HEK293 (cell line): Measurements from ENCODE around the gene ZSWIM4.

ENCODE experiments used
- CTCF ChIA-PET: fragments of 350-600 bp; formaldehyde crosslinking; extraction: SDS; loops from one replicate; lab custom pipeline; 2021; ENCODE audit warnings: antibody characterized with exemption; lab: Yijun Ruan, JAX
- POLR2A ChIA-PET: fragments of 300-600 bp; formaldehyde crosslinking; extraction: SDS; loops from one replicate; lab custom pipeline; 2020; ENCODE audit warnings: antibody characterized with exemption, inconsistent platforms; lab: Yijun Ruan, JAX
- H3K27ac ChIP-seq: fragments of 200-500 bp; sonication (Bioruptor generic); 2 replicates; pipeline ENCODE4 v1.5.1; 2014; ENCODE audit warnings: low read depth, low read length, control low read depth, inconsistent platforms; ENCODE audit errors: extremely low read depth
- H3K36me3 ChIP-seq, 2 experiments: fragments of 200-500 bp in 1 of 2; sonication (Bioruptor generic) in 1 of 2; 1 replicate in 1 of 2; 2 replicates in 1 of 2; pipeline ENCODE4 v1.5.1; 2014 to 2017; ENCODE audit warnings: inconsistent platforms in 2 of 2, low read length in 2 of 2; ENCODE audit not compliant: control insufficient read depth in 2 of 2, insufficient read depth in 1 of 2
- H3K4me1 ChIP-seq: fragments of 200-500 bp; sonication (Bioruptor generic); 2 replicates; pipeline ENCODE4 v1.5.1; 2014; ENCODE audit warnings: mild to moderate bottlenecking, low read length, inconsistent platforms; ENCODE audit not compliant: control insufficient read depth, insufficient read depth
- H3K4me3 ChIP-seq: 2 replicates; pipeline ENCODE4 v1.5.1; 2011; ENCODE audit warnings: low read depth, mild to moderate bottlenecking, control low read depth, low read length, moderate library complexity
- H3K9me3 ChIP-seq: fragments of 200-500 bp; sonication (Bioruptor generic); 2 replicates; pipeline ENCODE4 v1.5.1; 2014; ENCODE audit warnings: low read depth, low read length, inconsistent platforms; ENCODE audit not compliant: control insufficient read depth, insufficient read depth
- EGR2 ChIP-seq: fragments of 450-650 bp; formaldehyde crosslinking; IDR thresholded peaks from 2 replicates; pipeline ENCODE4 v1.5.1; 2016; ENCODE audit warnings: low read depth, missing biosample characterization, missing genetic modification characterization
- GLI4 ChIP-seq: fragments of 450-650 bp; formaldehyde crosslinking; IDR thresholded peaks from 2 replicates; pipeline ENCODE4 v1.5.1; 2016; ENCODE audit warnings: missing biosample characterization, missing genetic modification characterization
- GLIS2 ChIP-seq: fragments of 450-650 bp; formaldehyde crosslinking; IDR thresholded peaks from 2 replicates; pipeline ENCODE4 v1.5.1; 2016; ENCODE audit warnings: missing biosample characterization, missing genetic modification characterization
- HOXA7 ChIP-seq: sonication (generic); formaldehyde crosslinking; IDR thresholded peaks from 2 replicates; pipeline ENCODE4 v1.8.1; 2022; ENCODE audit warnings: missing genetic modification reagents, borderline replicate concordance
- INSM2 ChIP-seq: fragments of 450-650 bp; formaldehyde crosslinking; IDR thresholded peaks from 2 replicates; pipeline ENCODE4 v1.5.1; 2016; ENCODE audit warnings: missing biosample characterization, missing genetic modification characterization
- KLF1 ChIP-seq: fragments of 450-650 bp; formaldehyde crosslinking; IDR thresholded peaks from 2 replicates; pipeline ENCODE4 v1.5.1; 2016; ENCODE audit warnings: missing biosample characterization, missing genetic modification characterization
- KLF17 ChIP-seq: fragments of 450-650 bp; formaldehyde crosslinking; IDR thresholded peaks from 2 replicates; pipeline ENCODE4 v1.5.1; 2016; ENCODE audit warnings: missing biosample characterization, missing genetic modification characterization
- KLF9 ChIP-seq: fragments of 450-650 bp; formaldehyde crosslinking; IDR thresholded peaks from 2 replicates; pipeline ENCODE4 v1.5.1; 2016; ENCODE audit warnings: missing biosample characterization, missing genetic modification characterization, low read depth
- PRDM1 ChIP-seq: fragments of 450-650 bp; formaldehyde crosslinking; IDR thresholded peaks from 2 replicates; pipeline ENCODE4; 2016; ENCODE audit warnings: missing biosample characterization, missing genetic modification characterization
- SP7 ChIP-seq: fragments of 450-650 bp; formaldehyde crosslinking; IDR thresholded peaks from 2 replicates; pipeline ENCODE4 v1.5.1; 2016; ENCODE audit warnings: missing biosample characterization, missing genetic modification characterization
- ZBTB11 ChIP-seq: fragments of 450-650 bp; formaldehyde crosslinking; conservative IDR thresholded peaks from 2 replicates; pipeline ENCODE4 v1.5.1; 2016; ENCODE audit warnings: low read depth, missing biosample characterization, missing genetic modification characterization
- ZBTB26 ChIP-seq: fragments of 450-650 bp; formaldehyde crosslinking; optimal IDR thresholded peaks from 2 replicates; pipeline ENCODE3; 2016; ENCODE audit warnings: missing biosample characterization, mild to moderate bottlenecking, missing genetic modification characterization
- ZBTB8A ChIP-seq: fragments of 450-650 bp; formaldehyde crosslinking; IDR thresholded peaks from 2 replicates; pipeline ENCODE4 v1.5.1; 2016; ENCODE audit warnings: missing biosample characterization, missing genetic modification characterization
- ZEB2 ChIP-seq: fragments of 450-650 bp; formaldehyde crosslinking; IDR thresholded peaks from 2 replicates; pipeline ENCODE4 v1.5.1; 2016; ENCODE audit warnings: missing biosample characterization, missing genetic modification characterization
- ZFHX2 ChIP-seq: fragments of 450-650 bp; formaldehyde crosslinking; conservative IDR thresholded peaks from 2 replicates; pipeline ENCODE4 v1.5.1; 2016; ENCODE audit warnings: missing biosample characterization, missing genetic modification characterization
- ZNF146 ChIP-seq: fragments of 450-650 bp; formaldehyde crosslinking; IDR thresholded peaks from 2 replicates; pipeline ENCODE4 v1.5.1; 2016; ENCODE audit warnings: missing biosample characterization, missing genetic modification characterization
- ZNF174 ChIP-seq: fragments of 450-650 bp; formaldehyde crosslinking; IDR thresholded peaks from 2 replicates; pipeline ENCODE4 v1.5.0; 2017; ENCODE audit warnings: missing biosample characterization, mild to moderate bottlenecking, missing genetic modification characterization
- ZNF221 ChIP-seq: fragments of 450-650 bp; formaldehyde crosslinking; IDR thresholded peaks from 2 replicates; pipeline ENCODE4 v1.5.1; 2017; ENCODE audit warnings: missing biosample characterization, missing genetic modification characterization, borderline replicate concordance
- ZNF23 ChIP-seq: fragments of 450-650 bp; formaldehyde crosslinking; IDR thresholded peaks from 2 replicates; pipeline ENCODE4 v1.5.1; 2016; ENCODE audit warnings: missing biosample characterization, missing genetic modification characterization, borderline replicate concordance
- ZNF266 ChIP-seq: fragments of 450-650 bp; formaldehyde crosslinking; IDR thresholded peaks from 2 replicates; pipeline ENCODE4 v1.5.1; 2016; ENCODE audit warnings: missing biosample characterization, missing genetic modification characterization, low read depth
- ZNF335 ChIP-seq: fragments of 450-650 bp; formaldehyde crosslinking; conservative IDR thresholded peaks from 2 replicates; pipeline ENCODE4 v1.5.1; 2016; ENCODE audit warnings: missing biosample characterization, missing genetic modification characterization
- ZNF341 ChIP-seq: fragments of 450-650 bp; formaldehyde crosslinking; IDR thresholded peaks from 2 replicates; pipeline ENCODE4; 2016; ENCODE audit warnings: low read depth, missing biosample characterization, missing genetic modification characterization
- ZNF501 ChIP-seq: fragments of 450-650 bp; formaldehyde crosslinking; IDR thresholded peaks from 2 replicates; pipeline ENCODE4 v1.5.1; 2016; ENCODE audit warnings: missing biosample characterization, missing genetic modification characterization
- ZNF530 ChIP-seq: fragments of 450-650 bp; formaldehyde crosslinking; IDR thresholded peaks from 2 replicates; pipeline ENCODE4 v1.5.1; 2016; ENCODE audit warnings: low read depth, missing biosample characterization, missing genetic modification characterization
- ZNF544 ChIP-seq: fragments of 450-650 bp; formaldehyde crosslinking; IDR thresholded peaks from 2 replicates; pipeline ENCODE4 v1.5.0; 2017; ENCODE audit warnings: missing biosample characterization, missing genetic modification characterization
- ZNF549 ChIP-seq: fragments of 450-650 bp; IDR thresholded peaks from 2 replicates; pipeline ENCODE4 v1.5.1; 2018; ENCODE audit warnings: missing biosample characterization, missing genetic modification characterization, mild to moderate bottlenecking, inconsistent platforms, moderate library complexity
- ZNF555 ChIP-seq: fragments of 450-650 bp; formaldehyde crosslinking; conservative IDR thresholded peaks from 2 replicates; pipeline ENCODE4 v1.5.1; 2017; ENCODE audit warnings: missing biosample characterization, mild to moderate bottlenecking, missing genetic modification characterization, inconsistent platforms
- ZNF560 ChIP-seq: fragments of 450-650 bp; formaldehyde crosslinking; IDR thresholded peaks from 2 replicates; pipeline ENCODE4 v1.5.1; 2017; ENCODE audit warnings: missing biosample characterization, missing genetic modification characterization, borderline replicate concordance
- ZNF600 ChIP-seq: fragments of 450-650 bp; formaldehyde crosslinking; IDR thresholded peaks from 2 replicates; pipeline ENCODE4 v1.5.1; 2016; ENCODE audit warnings: missing biosample characterization, missing genetic modification characterization
- ZNF830 ChIP-seq: fragments of 450-650 bp; IDR thresholded peaks from 2 replicates; pipeline ENCODE4 v1.5.0; 2018; ENCODE audit warnings: missing biosample characterization, missing genetic modification characterization, low read depth, mild to moderate bottlenecking, moderate library complexity

ZSWIM4 gene

GRCh38 chr19:13864667-13865570 is 69.7 kb downstream of the ZSWIM4 start:
- ChIA-PET POLR2A (interaction anchor here (0.6 to 1.3 kb wide), 3 partner anchors 10 to 196 kb away, joined by 3 read pairs; no protein-coding TSS in a partner anchor), CTCF (interaction anchor here (0.5 to 3.9 kb wide), 4 partner anchors 12 to 211 kb away, joined by 4 to 45 read pairs (median 14); partner anchors contain the start of gene C19orf53)
- H3K27ac ChIP-seq, result peak overlapping the region; percentile 65; the same call in 1 of the 2 replicates
- H3K4me1 ChIP-seq, result no peaks in the 10 kb centered on the region; the same call in 1 of the 2 replicates
- H3K36me3 ChIP-seq, result no peaks in the 10 kb centered on the region; a peak in 1 of 3 replicates
- H3K4me3 ChIP-seq, result peak overlapping the region; percentile 60
- H3K9me3 ChIP-seq, result no peaks in the 10 kb centered on the region
- no peak for TF ChIP-seq ZEB2 (tag by site-specific recombination)
- no peak for TF ChIP-seq ZNF266 (tag by site-specific recombination)
- TF ChIP-seq ZNF174 (tag by site-specific recombination), result no peak
- TF ChIP-seq ZNF146, result no peak
- peak; percentile 84 for TF ChIP-seq ZBTB8A (tag by site-specific recombination)
- no peak for TF ChIP-seq ZNF221 (tag by site-specific recombination)
- no peak for TF ChIP-seq INSM2 (tag by site-specific recombination)
- peak; percentile 28; the same call in 1 of the 2 replicates for TF ChIP-seq EGR2
- TF ChIP-seq SP7, result 0 out of 2 replicates have a peak, but pooled peaks have one; percentile 17
- no peak for TF ChIP-seq ZNF555 (tag by site-specific recombination)
- TF ChIP-seq HOXA7 (CRISPR knock-in tag), result no peak
- TF ChIP-seq ZBTB26 (tag by site-specific recombination), result peak; percentile 60
- TF ChIP-seq GLIS2 (tag by site-specific recombination), result peak; percentile 44; the same call in 1 of the 2 replicates
- TF ChIP-seq ZNF560 (tag by site-specific recombination), result 0 out of 2 replicates have a peak, but pooled peaks have one; percentile 13
- TF ChIP-seq ZBTB11 (tag by site-specific recombination), result no peak; the same call in 1 of the 2 replicates
- peak; percentile 66; the same call in 1 of the 2 replicates for TF ChIP-seq KLF1 (tag by site-specific recombination)
- no peak for TF ChIP-seq ZNF341 (tag by site-specific recombination)
- 0 out of 2 replicates have a peak, but pooled peaks have one; percentile 16 for TF ChIP-seq ZNF600 (tag by site-specific recombination)
- TF ChIP-seq ZNF501 (tag by site-specific recombination), result no peak
- TF ChIP-seq ZNF549, result no peak
- TF ChIP-seq PRDM1, result no peak
- TF ChIP-seq ZNF830, result no peak
- TF ChIP-seq ZNF335 (tag by site-specific recombination), result peak; percentile 68
- no peak for TF ChIP-seq KLF9 (tag by site-specific recombination)
- TF ChIP-seq KLF17 (tag by site-specific recombination), result peak; percentile 65; the same call in 1 of the 2 replicates
- peak; percentile 64 for TF ChIP-seq ZFHX2 (tag by site-specific recombination)
- TF ChIP-seq ZNF23 (tag by site-specific recombination), result no peak
- no peak for TF ChIP-seq ZNF544 (tag by site-specific recombination)
- TF ChIP-seq ZNF530, result no peak
- TF ChIP-seq GLI4, result no peak
